ENCODE data around the gene SMYD3. TPM values are rescaled to one million over a fixed set of nuclear protein-coding genes. Genes with fewer than 3 reads are reported as not detected.

SMYD3 gene
- total and polyA plus RNA-seq, 2 of the 4 experiments (the other 2 are of a cell fraction) = 26.5 to 37.6 TPM

DNA sequence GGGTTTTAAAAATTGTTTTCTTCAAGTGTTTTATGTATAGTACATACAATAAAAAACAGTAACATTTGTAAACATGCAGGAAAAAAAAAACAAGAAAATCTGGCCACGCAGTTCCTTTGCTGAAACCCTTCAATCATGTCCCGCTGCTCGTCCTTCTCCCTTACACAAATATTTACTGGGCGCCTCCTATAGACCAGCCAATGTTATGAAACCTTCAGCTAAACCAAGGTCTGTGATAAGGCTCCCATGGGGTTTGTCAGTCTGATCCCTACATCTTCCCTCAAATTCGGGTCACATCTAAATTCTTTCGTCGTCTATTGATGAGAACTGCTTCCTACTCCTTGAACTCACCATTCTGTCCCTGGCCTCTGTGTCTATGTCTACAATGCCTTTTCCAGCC is 583.9 kb downstream of the SMYD3 start:
- POLR2A ChIA-PET (ENCODE audit: unreplicated experiment) = no interaction called here

More for the DNA sequence above, 583.9 kb downstream of the SMYD3 start:
- no peak overlapping the region for H2AFZ ChIP-seq (replicated peaks; ENCODE audit: low read length, poor library complexity)
- TF ChIP-seq FOS (IDR thresholded peaks at IDR 0.05; ENCODE audit: low read depth, low read length) = no peak
- TF ChIP-seq RAD21 (IDR thresholded peaks at IDR 0.05; ENCODE audit: low read length) = no peak
- TF ChIP-seq MAZ (IDR thresholded peaks at IDR 0.05; ENCODE audit: borderline replicate concordance, low read depth, low read length) = no peak
- TF ChIP-seq CEBPB (IDR thresholded peaks at IDR 0.05; ENCODE audit: low read depth, low read length) = no peak
- TF ChIP-seq, protein P1, sequence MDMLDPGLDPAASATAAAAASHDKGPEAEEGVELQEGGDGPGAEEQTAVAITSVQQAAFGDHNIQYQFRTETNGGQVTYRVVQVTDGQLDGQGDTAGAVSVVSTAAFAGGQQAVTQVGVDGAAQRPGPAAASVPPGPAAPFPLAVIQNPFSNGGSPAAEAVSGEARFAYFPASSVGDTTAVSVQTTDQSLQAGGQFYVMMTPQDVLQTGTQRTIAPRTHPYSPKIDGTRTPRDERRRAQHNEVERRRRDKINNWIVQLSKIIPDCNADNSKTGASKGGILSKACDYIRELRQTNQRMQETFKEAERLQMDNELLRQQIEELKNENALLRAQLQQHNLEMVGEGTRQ (IDR thresholded peaks at IDR 0.05; ENCODE audit: low read depth, low read length) = no peak
- TF ChIP-seq NFE2L2 (IDR thresholded peaks at IDR 0.05; ENCODE audit: low read depth, low read length) = no peak
- no peak for TF ChIP-seq SMC3 (IDR thresholded peaks at IDR 0.05; ENCODE audit: low read depth, low read length)
- TF ChIP-seq RCOR1 (IDR thresholded peaks at IDR 0.05; ENCODE audit: insufficient replicate concordance, low read length) = no peak
- TF ChIP-seq MAFK (IDR thresholded peaks at IDR 0.05; ENCODE audit: low read depth, low read length) = no peak
- TF ChIP-seq, protein P2, sequence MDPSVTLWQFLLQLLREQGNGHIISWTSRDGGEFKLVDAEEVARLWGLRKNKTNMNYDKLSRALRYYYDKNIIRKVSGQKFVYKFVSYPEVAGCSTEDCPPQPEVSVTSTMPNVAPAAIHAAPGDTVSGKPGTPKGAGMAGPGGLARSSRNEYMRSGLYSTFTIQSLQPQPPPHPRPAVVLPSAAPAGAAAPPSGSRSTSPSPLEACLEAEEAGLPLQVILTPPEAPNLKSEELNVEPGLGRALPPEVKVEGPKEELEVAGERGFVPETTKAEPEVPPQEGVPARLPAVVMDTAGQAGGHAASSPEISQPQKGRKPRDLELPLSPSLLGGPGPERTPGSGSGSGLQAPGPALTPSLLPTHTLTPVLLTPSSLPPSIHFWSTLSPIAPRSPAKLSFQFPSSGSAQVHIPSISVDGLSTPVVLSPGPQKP (IDR thresholded peaks at IDR 0.05; ENCODE audit: borderline replicate concordance, low read depth, low read length) = no peak
- TF ChIP-seq RFX5 (IDR thresholded peaks at IDR 0.05; ENCODE audit: low read depth, low read length) = no peak
- TF ChIP-seq, protein P3, sequence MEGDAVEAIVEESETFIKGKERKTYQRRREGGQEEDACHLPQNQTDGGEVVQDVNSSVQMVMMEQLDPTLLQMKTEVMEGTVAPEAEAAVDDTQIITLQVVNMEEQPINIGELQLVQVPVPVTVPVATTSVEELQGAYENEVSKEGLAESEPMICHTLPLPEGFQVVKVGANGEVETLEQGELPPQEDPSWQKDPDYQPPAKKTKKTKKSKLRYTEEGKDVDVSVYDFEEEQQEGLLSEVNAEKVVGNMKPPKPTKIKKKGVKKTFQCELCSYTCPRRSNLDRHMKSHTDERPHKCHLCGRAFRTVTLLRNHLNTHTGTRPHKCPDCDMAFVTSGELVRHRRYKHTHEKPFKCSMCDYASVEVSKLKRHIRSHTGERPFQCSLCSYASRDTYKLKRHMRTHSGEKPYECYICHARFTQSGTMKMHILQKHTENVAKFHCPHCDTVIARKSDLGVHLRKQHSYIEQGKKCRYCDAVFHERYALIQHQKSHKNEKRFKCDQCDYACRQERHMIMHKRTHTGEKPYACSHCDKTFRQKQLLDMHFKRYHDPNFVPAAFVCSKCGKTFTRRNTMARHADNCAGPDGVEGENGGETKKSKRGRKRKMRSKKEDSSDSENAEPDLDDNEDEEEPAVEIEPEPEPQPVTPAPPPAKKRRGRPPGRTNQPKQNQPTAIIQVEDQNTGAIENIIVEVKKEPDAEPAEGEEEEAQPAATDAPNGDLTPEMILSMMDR (conservative IDR thresholded peaks at IDR 0.05; ENCODE audit: low read depth, low read length) = no peak
- no peak for TF ChIP-seq POLR2A (IDR thresholded peaks at IDR 0.05; ENCODE audit: low read depth, low read length)
- no peaks in the 10 kb centered on the region for H3K79me1 ChIP-seq (ENCODE audit: low read depth in 1 of 2, low read length in 2 of 2)
- H3K9ac ChIP-seq (ENCODE audit: low read depth, low read length) = no peak overlapping the region
- BruUV-seq (replicated peaks) = no TSS peak
- H3K27ac ChIP-seq (ENCODE audit: insufficient read depth, low read length) = no peak overlapping the region
- 77% methylated on average over 3 of the region's 7 CpGs; no CpG with 5 or more reads in 1 of the 2 experiments for WGBS, 2 experiments (ENCODE audit: extremely low coverage in 2 of 2, insufficient read length in 1 of 2)
- no peak overlapping the region for H2AK9ac ChIP-seq (replicated peaks; ENCODE audit: low read depth, low read length, poor library complexity)
- dilution Hi-C loops (cut with HindIII; ENCODE audit: low sequenced_read_pairs, unreplicated experiment) = no loop called here
- H4K91ac ChIP-seq (ENCODE audit: insufficient read depth, low read depth, low read length) = no peak overlapping the region
- no peak overlapping the region for H3K18ac ChIP-seq (ENCODE audit: low read depth, low read length)
- no peak overlapping the region for H2BK20ac ChIP-seq (ENCODE audit: low read depth, low read length)
- no peaks in the 10 kb centered on the region for H3K36me3 ChIP-seq (ENCODE audit: control insufficient read depth, insufficient read depth, low read length)
- no peaks in the 10 kb centered on the region for H3K9me3 ChIP-seq (ENCODE audit: control insufficient read depth, insufficient read depth, low read length)
- in situ Hi-C loops (cut with MboI; ENCODE audit: low sequenced_read_pairs) = no loop called here
- CTCF ChIA-PET = no interaction called here
- no peak overlapping the region for H4K8ac ChIP-seq (ENCODE audit: low read depth in 2 of 2, low read length in 2 of 2)
- DNase-seq (no peak), ATAC-seq (ENCODE audit: low read depth) (no peak)
- H2BK5ac ChIP-seq (ENCODE audit: low read depth, low read length, poor library complexity, severe bottlenecking) = no peak overlapping the region
- no peak overlapping the region for H2BK120ac ChIP-seq (ENCODE audit: low read depth, low read length)
- no peak overlapping the region for H3K4me3 ChIP-seq (ENCODE audit: insufficient read depth, low read depth, low read length)
- H3K4me2 ChIP-seq (ENCODE audit: low read depth, low read length) = no peak overlapping the region
- intact Hi-C loops (cut with micrococcal nuclease) = no loop called here
- no peak overlapping the region for H2BK15ac ChIP-seq (ENCODE audit: low read depth, low read length)
- H3K14ac ChIP-seq (replicated peaks; ENCODE audit: low read depth, low read length) = no peak overlapping the region
- no peak overlapping the region for H2AK5ac ChIP-seq (ENCODE audit: low read depth, low read length)
- H3K9me1 ChIP-seq (ENCODE audit: insufficient read depth, low read length) = peaks cover 3% of the 10 kb centered on the region; the same call in 1 of the 2 replicates
- no peak overlapping the region for H3K23ac ChIP-seq (ENCODE audit: low read depth, low read length)
- no peak overlapping the region for H3K4ac ChIP-seq (ENCODE audit: low read depth, low read length)
- no peaks in the 10 kb centered on the region for H4K20me1 ChIP-seq (ENCODE audit: insufficient read depth, low read length)
- H3K4me1 ChIP-seq (ENCODE audit: control insufficient read depth, insufficient read depth, low read length) = no peaks in the 10 kb centered on the region
- H3K27me3 ChIP-seq (ENCODE audit: control insufficient read depth, insufficient read depth, low read length) = no peaks in the 10 kb centered on the region
- H4K5ac ChIP-seq (ENCODE audit: low read depth, low read length) = no peak overlapping the region
- no peak overlapping the region for H3K56ac ChIP-seq (ENCODE audit: extremely low read depth, insufficient read depth, low read length)
